Measurements from ENCODE around the gene CCDC93. TPM values are rescaled to one million over a fixed set of nuclear protein-coding genes. Genes with fewer than 3 reads are reported as not detected.

Gene CCDC93
- total and polyA plus RNA-seq, 12 donors, result 6.0 to 43.7 (median 29.4) TPM

GRCh38 chr2:118049816-118050140 is 35.9 kb upstream of the CCDC93 start:
- Histone ChIP-seq H3K9me3 (no peaks in the 10 kb centered on the region), H3K4me1 (peaks cover 0 to 22% (median 0%) of the 10 kb centered on the region in 9 donors), H3K4me3 (no peak overlapping the region), H3K27ac (no peak overlapping the region), H3K36me3 (no peaks in the 10 kb centered on the region), H3K27me3 (peaks cover 0 to 84% (median 53%) of the 10 kb centered on the region in 7 donors)
- TF ChIP-seq CTCF (IDR thresholded peaks at IDR 0.05), result no peak
- DNase-seq (no peak), ATAC-seq (no peak)
- intact Hi-C loops (cut with DNase I), result loop anchor here in 9 of 10 donors (5.0 to 10.0 kb wide), 6 partner anchors 135 to 818 kb away; no protein-coding TSS in a partner anchor

GRCh38 chr2:118049140-118049815 is 35.4 kb upstream of the CCDC93 start:
- no peak for ATAC-seq
- 68 to 76% methylated on average over 3 of the region's 3 CpGs for WGBS, 2 donors
- intact Hi-C loops (cut with DNase I), result loop anchor here in 8 of 10 donors (5.0 to 10.0 kb wide), 6 partner anchors 136 to 818 kb away; no protein-coding TSS in a partner anchor
- TF ChIP-seq CTCF (IDR thresholded peaks at IDR 0.05), result no peak
- no peak overlapping the region for H3K27ac ChIP-seq
- DNase-seq, result no peak
- H3K4me1 ChIP-seq, result peaks cover 0 to 22% (median 0%) of the 10 kb centered on the region in 9 donors
- H3K9me3 ChIP-seq, result no peaks in the 10 kb centered on the region
- H3K27me3 ChIP-seq, result peaks cover 0 to 82% (median 53%) of the 10 kb centered on the region in 7 donors
- H3K4me3 ChIP-seq, result no peak overlapping the region
- H3K36me3 ChIP-seq, result no peaks in the 10 kb centered on the region

DNA sequence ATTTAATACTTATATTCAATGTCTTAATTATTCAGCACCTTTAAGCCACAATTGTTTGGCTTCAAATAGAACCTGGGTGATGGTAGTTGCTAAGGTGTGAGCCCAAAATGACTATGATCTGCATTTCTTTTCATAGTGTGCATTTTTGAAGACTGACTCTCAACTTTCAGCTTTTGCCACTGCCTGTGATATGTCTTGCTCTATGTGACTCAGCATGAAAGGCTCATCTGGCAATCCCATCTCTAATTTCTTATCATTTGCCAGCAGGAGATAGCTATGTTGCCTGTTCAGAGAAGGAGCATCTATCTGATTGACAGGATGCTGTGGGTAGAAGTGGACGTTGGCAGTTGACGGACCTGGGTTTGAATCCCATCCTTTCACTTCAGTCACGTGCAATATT is 34.5 kb upstream of the CCDC93 start:
- ATAC-seq, result no peak
- 66 to 72% methylated on average over 3 of the region's 3 CpGs for WGBS, 2 donors

DNA sequence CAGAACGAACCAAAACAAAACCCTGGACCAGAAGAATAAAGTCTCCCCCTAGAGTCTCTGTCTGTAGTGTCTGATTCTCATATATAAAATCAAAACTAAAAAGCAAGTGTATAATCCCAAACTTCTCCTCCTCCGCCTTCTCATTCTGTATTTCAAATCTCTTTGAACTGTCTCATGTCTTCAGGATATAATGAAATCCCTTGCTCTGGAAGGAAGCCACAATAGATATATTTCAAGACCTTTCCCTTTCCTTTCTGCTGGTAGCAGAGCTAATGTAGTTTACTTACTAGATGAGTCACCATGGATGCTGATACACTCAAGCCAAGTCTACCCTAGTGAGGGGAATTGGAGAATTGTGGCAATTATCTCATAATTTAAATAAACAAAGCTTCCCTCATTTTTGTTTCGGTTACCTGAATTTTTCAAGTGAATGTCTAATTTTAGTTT is 33.5 kb upstream of the CCDC93 start:
- H3K9me3 ChIP-seq, result no peaks in the 10 kb centered on the region
- no peak overlapping the region for H3K27ac ChIP-seq
- 52 to 59% methylated on average over 3 of the region's 3 CpGs for whole genome bisulfite sequencing, 2 donors
- intact Hi-C loops (cut with DNase I), result loop anchor here in 9 of 10 donors (2.0 to 10.0 kb wide), 8 partner anchors 137 to 820 kb away; no protein-coding TSS in a partner anchor
- no peaks in the 10 kb centered on the region for H3K36me3 ChIP-seq
- TF ChIP-seq CTCF (IDR thresholded peaks at IDR 0.05), result no peak
- DNase-seq (no peak), ATAC-seq (no peak)
- H3K4me3 ChIP-seq, result no peak overlapping the region
- H3K27me3 ChIP-seq, result peaks cover 0 to 82% (median 63%) of the 10 kb centered on the region in 7 donors
- H3K4me1 ChIP-seq, result peaks cover 0 to 22% (median 0%) of the 10 kb centered on the region in 9 donors

More for the DNA sequence above, 34.5 kb upstream of the CCDC93 start:
- no peaks in the 10 kb centered on the region for H3K9me3 ChIP-seq
- no peaks in the 10 kb centered on the region for H3K36me3 ChIP-seq
- no peak for DNase-seq
- TF ChIP-seq CTCF (IDR thresholded peaks at IDR 0.05), result no peak
- H3K27ac ChIP-seq, result no peak overlapping the region
- peaks cover 0 to 22% (median 0%) of the 10 kb centered on the region in 9 donors for H3K4me1 ChIP-seq
- intact Hi-C loops (cut with DNase I), result loop anchor here in 8 of 10 donors (5.0 to 10.0 kb wide), 6 partner anchors 136 to 819 kb away; no protein-coding TSS in a partner anchor
- H3K27me3 ChIP-seq, result peaks cover 0 to 82% (median 59%) of the 10 kb centered on the region in 7 donors
- no peak overlapping the region for H3K4me3 ChIP-seq

Measured in heart right ventricle (tissue), 16 donors.